Skeletal muscle tissue (tissue), 4 donors: ENCODE measurements around the gene DYNC1LI1. TPM values are rescaled to one million over a fixed set of nuclear protein-coding genes. Genes with fewer than 3 reads are reported as not detected.

Source experiments
- H3K27ac ChIP-seq: one replicate; pipeline ENCODE4 v1.7.0; 2013; ENCODE audit warnings: mild to moderate bottlenecking, low read depth, low read length, inconsistent platforms
- H3K27me3 ChIP-seq, 3 donors: one replicate each; pipeline ENCODE4 v1.7.0; 2013; ENCODE audit warnings: low read length in 3 of 3; ENCODE audit not compliant: control insufficient read depth in 3 of 3, insufficient read depth in 3 of 3
- H3K36me3 ChIP-seq, 3 donors: one replicate each; pipeline ENCODE4 v1.7.0; 2013; ENCODE audit warnings: low read length in 3 of 3; ENCODE audit not compliant: control insufficient read depth in 3 of 3, insufficient read depth in 3 of 3
- H3K4me1 ChIP-seq, 3 donors: one replicate each; pipeline ENCODE4 v1.7.0; 2013; ENCODE audit warnings: low read length in 3 of 3, mild to moderate bottlenecking in 3 of 3; ENCODE audit not compliant: control insufficient read depth in 3 of 3, insufficient read depth in 3 of 3
- H3K4me3 ChIP-seq, 3 donors: one replicate each; pipeline ENCODE4 v1.7.0; 2013; ENCODE audit warnings: low read length in 3 of 3
- H3K9ac ChIP-seq, 3 donors: one replicate each; pipeline ENCODE4 v1.7.0; 2013; ENCODE audit warnings: low read length in 3 of 3, mild to moderate bottlenecking in 3 of 3, moderate library complexity in 2 of 3, low read depth in 1 of 3
- H3K9me3 ChIP-seq, 3 donors: one replicate each; pipeline ENCODE4 v1.7.0; 2013; ENCODE audit warnings: low read length in 3 of 3; ENCODE audit not compliant: control insufficient read depth in 3 of 3
- total RNA-seq: library from RNA; depleted of rRNA; stranded (reverse); fragments of >200 nt; gene quantifications from one replicate; pipeline ENCODE4 v1.2.3, GENCODE V29; 2014
- donor health status: Osteomylitis.

DYNC1LI1 gene
- total RNA-seq, 1 donor from 2014 or later, result 25.6 TPM

- peaks cover 0 to 2% (median 0%) of the 10 kb centered on the region in 3 donors for H3K36me3 ChIP-seq
- H3K4me3 ChIP-seq, result no peak overlapping the region
- no peak overlapping the region for H3K27ac ChIP-seq
- peaks cover 2 to 13% (median 5%) of the 10 kb centered on the region in 3 donors for H3K4me1 ChIP-seq
- no peaks in the 10 kb centered on the region for H3K9me3 ChIP-seq
- H3K9ac ChIP-seq, result no peak overlapping the region
- H3K27me3 ChIP-seq, result no peaks in the 10 kb centered on the region
Measured at GRCh38 chr3:32499585-32499984, 71.1 kb downstream of the DYNC1LI1 start.

GRCh38 chr3:32498992-32499391 lies 71.7 kb downstream of the DYNC1LI1 start:
- H3K36me3 ChIP-seq, result peaks cover 0 to 2% (median 0%) of the 10 kb centered on the region in 3 donors
- no peak overlapping the region for H3K9ac ChIP-seq
- H3K4me1 ChIP-seq, result peaks cover 2 to 13% (median 5%) of the 10 kb centered on the region in 3 donors
- H3K9me3 ChIP-seq, result no peaks in the 10 kb centered on the region
- no peak overlapping the region for H3K4me3 ChIP-seq
- H3K27me3 ChIP-seq, result no peaks in the 10 kb centered on the region
- H3K27ac ChIP-seq, result no peak overlapping the region

GRCh38 chr3:32498252-32498651 lies 72.4 kb downstream of the DYNC1LI1 start:
- Histone ChIP-seq H3K9me3 (no peaks in the 10 kb centered on the region), H3K4me3 (no peak overlapping the region), H3K4me1 (peaks cover 2 to 13% (median 5%) of the 10 kb centered on the region in 3 donors), H3K27ac (no peak overlapping the region), H3K9ac (no peak overlapping the region), H3K27me3 (no peaks in the 10 kb centered on the region), H3K36me3 (peaks cover 0 to 2% (median 0%) of the 10 kb centered on the region in 3 donors)

GRCh38 chr3:32495609-32496008 lies 75.0 kb downstream of the DYNC1LI1 start:
- no peaks in the 10 kb centered on the region for H3K27me3 ChIP-seq
- no peaks in the 10 kb centered on the region for H3K9me3 ChIP-seq
- no peak overlapping the region for H3K9ac ChIP-seq
- H3K4me1 ChIP-seq, result peaks cover 0 to 5% (median 0%) of the 10 kb centered on the region in 3 donors
- peaks cover 0 to 2% (median 0%) of the 10 kb centered on the region in 3 donors for H3K36me3 ChIP-seq
- no peak overlapping the region for H3K27ac ChIP-seq
- H3K4me3 ChIP-seq, result no peak overlapping the region

GRCh38 chr3:32495085-32495484 lies 75.6 kb downstream of the DYNC1LI1 start:
- no peak overlapping the region for H3K4me3 ChIP-seq
- peaks cover 0 to 5% (median 0%) of the 10 kb centered on the region in 3 donors for H3K4me1 ChIP-seq
- no peak overlapping the region for H3K9ac ChIP-seq
- H3K27me3 ChIP-seq, result no peaks in the 10 kb centered on the region
- no peaks in the 10 kb centered on the region for H3K9me3 ChIP-seq
- no peak overlapping the region for H3K27ac ChIP-seq
- H3K36me3 ChIP-seq, result peaks cover 0 to 2% (median 0%) of the 10 kb centered on the region in 3 donors

GRCh38 chr3:32493437-32494414 lies 76.9 kb downstream of the DYNC1LI1 start:
- Histone ChIP-seq H3K36me3 (no peaks in the 10 kb centered on the region), H3K4me3 (no peak overlapping the region), H3K4me1 (peaks cover 0 to 5% (median 0%) of the 10 kb centered on the region in 3 donors), H3K27me3 (no peaks in the 10 kb centered on the region), H3K9ac (no peak overlapping the region), H3K27ac (no peak overlapping the region), H3K9me3 (no peaks in the 10 kb centered on the region)

GRCh38 chr3:32492684-32493436 lies 77.8 kb downstream of the DYNC1LI1 start:
- Histone ChIP-seq H3K9ac (no peak overlapping the region), H3K4me1 (peaks cover 0 to 5% (median 0%) of the 10 kb centered on the region in 3 donors), H3K36me3 (no peaks in the 10 kb centered on the region), H3K27ac (no peak overlapping the region), H3K4me3 (no peak overlapping the region), H3K9me3 (no peaks in the 10 kb centered on the region), H3K27me3 (no peaks in the 10 kb centered on the region)

- H3K9ac ChIP-seq, result no peak overlapping the region
- H3K27ac ChIP-seq, result no peak overlapping the region
- peaks cover 0 to 3% (median 3%) of the 10 kb centered on the region in 3 donors for H3K36me3 ChIP-seq
- H3K27me3 ChIP-seq, result no peaks in the 10 kb centered on the region
- H3K4me1 ChIP-seq, result no peaks in the 10 kb centered on the region
- H3K9me3 ChIP-seq, result no peaks in the 10 kb centered on the region
- H3K4me3 ChIP-seq, result no peak overlapping the region
Measured at GRCh38 chr3:32488474-32489008, 82.1 kb downstream of the DYNC1LI1 start.

- H3K9me3 ChIP-seq, result no peaks in the 10 kb centered on the region
- no peaks in the 10 kb centered on the region for H3K27me3 ChIP-seq
- H3K4me3 ChIP-seq, result no peak overlapping the region
- H3K9ac ChIP-seq, result no peak overlapping the region
- H3K27ac ChIP-seq, result no peak overlapping the region
- H3K4me1 ChIP-seq, result no peaks in the 10 kb centered on the region
- peaks cover 0 to 3% (median 3%) of the 10 kb centered on the region in 3 donors for H3K36me3 ChIP-seq
Measured at GRCh38 chr3:32487781-32488473, 82.7 kb downstream of the DYNC1LI1 start.
